Fibroblast of lung (primary cell): ENCODE measurements around the gene HMGN1. TPM values are rescaled to one million over a fixed set of nuclear protein-coding genes. Genes with fewer than 3 reads are reported as not detected.

ENCODE experiments used
- DNase-seq, 2 donors: peaks; one replicate each; pipeline versions ENCODE4 v3.0.0 to v3.0.0-alpha.2; 2010; ENCODE audit warnings: low read depth in 2 of 2
- H2AFZ ChIP-seq: 2 replicates; pipeline ENCODE4 v1.5.1; 2012; ENCODE audit warnings: low read length, control low read depth, inconsistent platforms
- H3K27ac ChIP-seq: 2 replicates; pipeline ENCODE4 v1.5.1; 2011; ENCODE audit warnings: low read length, control low read depth; ENCODE audit not compliant: insufficient read depth
- H3K27me3 ChIP-seq: 2 replicates; pipeline ENCODE4 v1.5.1; 2011; ENCODE audit warnings: mild to moderate bottlenecking, low read length; ENCODE audit not compliant: control insufficient read depth, insufficient read depth
- H3K36me3 ChIP-seq: 2 replicates; pipeline ENCODE4 v1.5.1; 2011; ENCODE audit warnings: low read length; ENCODE audit not compliant: control insufficient read depth, insufficient read depth
- H3K4me1 ChIP-seq: 2 replicates; pipeline ENCODE4 v1.5.1; 2011; ENCODE audit warnings: low read length; ENCODE audit not compliant: control insufficient read depth, insufficient read depth; ENCODE audit errors: extremely low read depth
- H3K4me2 ChIP-seq: 2 replicates; pipeline ENCODE4 v1.5.1; 2011; ENCODE audit warnings: low read length, control low read depth; ENCODE audit not compliant: insufficient read depth; ENCODE audit errors: extremely low read depth
- H3K4me3 ChIP-seq, 4 experiments: fragments of 200-600 bp in 1 of 4; sonication (generic) in 1 of 4; replicated peaks in 1 of 4; 2 replicates each; pipeline ENCODE4 v1.5.1; 2011 to 2016; ENCODE audit warnings: low read length in 4 of 4, low read depth in 3 of 4, mild to moderate bottlenecking in 3 of 4, control low read depth in 2 of 4, inconsistent platforms in 1 of 4, mixed read lengths in 1 of 4; ENCODE audit not compliant: insufficient read depth in 1 of 4; ENCODE audit errors: control extremely low read depth in 1 of 4
- H3K79me2 ChIP-seq: 2 replicates; pipeline ENCODE4 v1.5.1; 2012; ENCODE audit warnings: mild to moderate bottlenecking, low read length, inconsistent platforms; ENCODE audit not compliant: control insufficient read depth, insufficient read depth
- H3K9ac ChIP-seq: 2 replicates; pipeline ENCODE4 v1.5.1; 2011; ENCODE audit warnings: mild to moderate bottlenecking, low read length, control low read depth; ENCODE audit not compliant: insufficient read depth
- H3K9me3 ChIP-seq: 2 replicates; pipeline ENCODE4 v1.5.1; 2012; ENCODE audit warnings: low read depth, low read length; ENCODE audit not compliant: control insufficient read depth, insufficient read depth
- H4K20me1 ChIP-seq: 2 replicates; pipeline ENCODE4 v1.5.1; 2011; ENCODE audit warnings: low read length; ENCODE audit not compliant: control insufficient read depth, insufficient read depth; ENCODE audit errors: extremely low read depth
- EZH2 ChIP-seq: IDR thresholded peaks from 2 replicates; pipeline ENCODE4 v1.5.1; 2012; ENCODE audit warnings: low read length, control low read depth, mild to moderate bottlenecking; ENCODE audit errors: missing control alignments
- polyA plus RNA-seq, 2 donors: library from polyadenylated mRNA; depleted of rRNA in 1 of 2; stranded (reverse) in 1 of 2; unstranded in 1 of 2; fragments of >200 nt; gene quantifications; 2 replicates each; pipeline ENCODE4 v1.2.1, GENCODE V29; 2011 to 2012; ENCODE audit warnings: missing spikeins in 1 of 2
- total RNA-seq: library from RNA; depleted of rRNA; stranded (reverse); fragments of >200 nt; gene quantifications from 2 replicates; pipeline ENCODE4 v1.2.1, GENCODE V29; 2014
- TF ChIP-seq, protein P1 (sequence below), 2 donors: IDR thresholded peaks in 1 of 2; conservative IDR thresholded peaks in 1 of 2; 1 replicate in 1 of 2; 2 replicates in 1 of 2; pipeline ENCODE4 v1.5.1; 2011 to 2012; ENCODE audit warnings: low read length in 2 of 2, control low read depth in 1 of 2, inconsistent platforms in 1 of 2, low read depth in 1 of 2, mild to moderate bottlenecking in 1 of 2

The HMGN1 gene
- total and polyA plus RNA-seq, 2 donors (not counting 1 experiment from before 2014, with no cell fraction given) = 160 to 171 TPM

DNA sequence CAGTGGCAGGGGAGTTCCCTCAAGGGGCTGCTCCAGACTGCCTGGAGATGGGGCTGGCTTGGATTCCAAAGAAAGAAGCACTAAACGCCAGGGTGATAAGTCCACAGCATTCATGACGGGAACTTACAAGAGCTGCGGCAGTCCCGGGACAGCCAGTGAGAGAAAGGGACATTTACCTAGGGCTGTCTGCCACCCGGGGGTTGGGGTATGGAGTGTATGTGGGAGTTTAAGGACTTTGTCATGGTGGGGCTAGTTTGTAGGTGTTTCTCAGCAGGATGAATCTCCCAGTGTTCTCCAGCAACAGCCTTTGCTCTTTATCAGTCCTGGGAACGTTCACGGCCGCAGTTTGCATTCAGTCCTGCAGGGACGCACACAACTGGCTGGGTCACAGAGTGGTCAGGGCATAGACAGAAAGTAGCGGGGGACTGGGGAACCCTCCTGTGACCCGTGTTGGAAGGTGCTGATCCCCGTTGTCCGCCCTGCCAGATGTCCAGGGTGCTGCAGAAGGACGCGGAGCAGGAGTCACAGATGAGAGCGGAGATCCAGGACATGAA lies 41.4 kb upstream of the HMGN1 start:
- H3K9ac ChIP-seq = no peak overlapping the region

GRCh38 chr21:39388811-39389155 lies 39.9 kb upstream of the HMGN1 start:
- Histone ChIP-seq H2AFZ (no peak overlapping the region), H3K9ac (no peak overlapping the region), H3K27ac (no peak overlapping the region), H4K20me1 (no peaks in the 10 kb centered on the region), H3K36me3 (peaks cover 10% of the 10 kb centered on the region), H3K27me3 (no peaks in the 10 kb centered on the region), H3K79me2 (peaks cover 24% of the 10 kb centered on the region), H3K4me1 (peaks cover 7% of the 10 kb centered on the region), H3K4me3 (peak overlapping the region in 1 of 4 experiments; percentile 66), H3K9me3 (no peaks in the 10 kb centered on the region), H3K4me2 (peak overlapping the region; percentile 68)
- TF ChIP-seq, protein P1, sequence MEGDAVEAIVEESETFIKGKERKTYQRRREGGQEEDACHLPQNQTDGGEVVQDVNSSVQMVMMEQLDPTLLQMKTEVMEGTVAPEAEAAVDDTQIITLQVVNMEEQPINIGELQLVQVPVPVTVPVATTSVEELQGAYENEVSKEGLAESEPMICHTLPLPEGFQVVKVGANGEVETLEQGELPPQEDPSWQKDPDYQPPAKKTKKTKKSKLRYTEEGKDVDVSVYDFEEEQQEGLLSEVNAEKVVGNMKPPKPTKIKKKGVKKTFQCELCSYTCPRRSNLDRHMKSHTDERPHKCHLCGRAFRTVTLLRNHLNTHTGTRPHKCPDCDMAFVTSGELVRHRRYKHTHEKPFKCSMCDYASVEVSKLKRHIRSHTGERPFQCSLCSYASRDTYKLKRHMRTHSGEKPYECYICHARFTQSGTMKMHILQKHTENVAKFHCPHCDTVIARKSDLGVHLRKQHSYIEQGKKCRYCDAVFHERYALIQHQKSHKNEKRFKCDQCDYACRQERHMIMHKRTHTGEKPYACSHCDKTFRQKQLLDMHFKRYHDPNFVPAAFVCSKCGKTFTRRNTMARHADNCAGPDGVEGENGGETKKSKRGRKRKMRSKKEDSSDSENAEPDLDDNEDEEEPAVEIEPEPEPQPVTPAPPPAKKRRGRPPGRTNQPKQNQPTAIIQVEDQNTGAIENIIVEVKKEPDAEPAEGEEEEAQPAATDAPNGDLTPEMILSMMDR (conservative IDR thresholded peaks at IDR 0.05 in 1 of 2, IDR thresholded peaks at IDR 0.05 in 1 of 2; ENCODE audit: low read depth in 1 of 2, low read length in 2 of 2) = no peak
- no peak for TF ChIP-seq EZH2
- DNase-seq = no peak

More for the DNA sequence above, 41.4 kb upstream of the HMGN1 start:
- peaks cover 10% of the 10 kb centered on the region for H3K36me3 ChIP-seq
- no peak for DNase-seq
- no peak overlapping the region for H2AFZ ChIP-seq
- TF ChIP-seq, protein P1 (conservative IDR thresholded peaks at IDR 0.05 in 1 of 2, IDR thresholded peaks at IDR 0.05 in 1 of 2; ENCODE audit: low read depth in 1 of 2, low read length in 2 of 2) = no peak
- TF ChIP-seq EZH2 = no peak
- no peaks in the 10 kb centered on the region for H4K20me1 ChIP-seq
- H3K4me2 ChIP-seq = no peak overlapping the region
- peaks cover 18% of the 10 kb centered on the region for H3K79me2 ChIP-seq
- H3K9me3 ChIP-seq = no peaks in the 10 kb centered on the region
- H3K27ac ChIP-seq = no peak overlapping the region
- peaks cover 4% of the 10 kb centered on the region for H3K4me1 ChIP-seq
- H3K27me3 ChIP-seq = no peaks in the 10 kb centered on the region
- H3K4me3 ChIP-seq = no peak overlapping the region

DNA sequence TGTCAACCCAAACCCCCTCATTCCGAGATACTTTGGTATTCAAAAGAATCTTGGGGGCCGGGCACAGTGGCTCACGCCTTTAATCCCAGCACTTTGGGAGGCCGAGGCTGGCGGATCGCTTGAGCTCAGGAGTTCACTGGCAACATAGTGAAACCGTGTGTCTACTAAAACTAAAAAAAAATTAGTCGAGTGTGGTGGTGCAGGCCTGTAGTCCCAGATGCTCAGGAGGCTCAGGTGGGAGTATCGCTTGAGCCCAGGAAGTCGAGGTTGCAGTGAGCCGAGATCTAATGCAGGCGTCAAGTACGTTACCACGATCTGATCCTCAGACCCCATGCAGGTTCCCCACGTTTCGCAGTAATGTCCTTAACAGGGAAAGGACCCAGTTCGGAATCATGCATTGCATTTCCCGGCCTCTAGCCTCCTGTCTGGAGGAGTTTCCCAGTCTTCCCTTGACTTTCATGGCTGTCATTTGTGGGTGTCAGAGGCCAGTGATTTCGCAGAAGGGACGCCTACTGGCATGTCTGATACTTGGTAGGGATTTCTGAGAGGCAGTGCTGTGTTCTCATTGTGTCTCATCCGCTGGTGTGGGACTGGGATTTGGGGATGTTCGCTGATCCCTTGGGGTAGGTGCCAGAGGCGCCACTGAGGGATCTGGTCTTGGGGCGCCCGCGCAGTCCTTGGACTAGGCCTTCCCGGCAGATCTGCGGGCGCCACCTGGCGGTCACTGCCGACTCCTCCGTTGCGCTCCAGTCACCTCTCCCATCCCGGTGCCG lies 39.3 kb upstream of the HMGN1 start:
- peaks cover 24% of the 10 kb centered on the region for H3K79me2 ChIP-seq
- TF ChIP-seq EZH2 = no peak
- TF ChIP-seq, protein P1 (conservative IDR thresholded peaks at IDR 0.05 in 1 of 2, IDR thresholded peaks at IDR 0.05 in 1 of 2; ENCODE audit: low read depth in 1 of 2, low read length in 2 of 2) = peak; percentile 76 to 82

More for the DNA sequence above, 39.3 kb upstream of the HMGN1 start:
- Histone ChIP-seq H3K9me3 (no peaks in the 10 kb centered on the region), H3K4me3 (peak overlapping the region; percentile 44 to 74 (median 57)), H3K4me1 (peaks cover 7% of the 10 kb centered on the region), H3K27ac (peak overlapping the region; percentile 33), H3K27me3 (no peaks in the 10 kb centered on the region), H3K36me3 (peaks cover 10% of the 10 kb centered on the region), H2AFZ (peak overlapping the region; percentile 59), H3K9ac (no peak overlapping the region), H4K20me1 (no peaks in the 10 kb centered on the region), H3K4me2 (peak overlapping the region; percentile 84)
- peak; percentile 74 to 82 for DNase-seq
